Type B pancreatic cell (in vitro differentiated cells): ENCODE data around the gene SPDYC. TPM values are rescaled to one million over a fixed set of nuclear protein-coding genes. Genes with fewer than 3 reads are reported as not detected.

ENCODE experiments used
- DNase-seq: peaks from one replicate; pipeline ENCODE4 v3.0.0; 2021; ENCODE audit warnings: mixed read lengths; ENCODE audit not compliant: unreplicated experiment; ENCODE audit errors: extremely low spot score
- H3K27ac Mint-ChIP-seq: 2 replicates; pipeline ENCODE4 v1.8.0; 2021; ENCODE audit warnings: mild to moderate bottlenecking, mixed read lengths
- H3K27me3 Mint-ChIP-seq: 2 replicates; pipeline ENCODE4 v1.8.0; 2021; ENCODE audit warnings: mixed read lengths
- H3K36me3 Mint-ChIP-seq: 2 replicates; pipeline ENCODE4 v1.8.0; 2021; ENCODE audit warnings: mixed read lengths
- H3K4me1 Mint-ChIP-seq: one replicate; pipeline ENCODE4 v1.8.0; 2021; ENCODE audit warnings: mixed read lengths; ENCODE audit not compliant: unreplicated experiment
- H3K4me3 Mint-ChIP-seq: 2 replicates; pipeline ENCODE4 v1.8.0; 2021; ENCODE audit warnings: mild to moderate bottlenecking, mixed read lengths
- H3K9me3 Mint-ChIP-seq: 2 replicates; pipeline ENCODE4 v1.8.0; 2021; ENCODE audit warnings: mixed read lengths
- microRNA-seq: library from miRNA; unstranded; fragments of <30 nt; microRNA quantifications from one replicate; pipeline ENCODE4, GENCODE V29; 2020
- total RNA-seq: library from RNA; stranded (reverse); gene quantifications from 2 replicates; pipeline ENCODE4 v1.2.1, GENCODE V29; 2021; ENCODE audit warnings: low replicate concordance
- TF ChIP-seq, protein P1 (sequence below): fragments of 200-600 bp; sonication (generic); conservative IDR thresholded peaks from 2 replicates; pipeline ENCODE4 v1.5.0; 2021; ENCODE audit warnings: antibody characterized with exemption, mild to moderate bottlenecking

SPDYC gene
- total RNA-seq, 1 donor from 2014 or later = not detected

GRCh38 chr11:65219930-65220213, 49.8 kb downstream of the SPDYC start:
- H3K27ac Mint-ChIP-seq = peak overlapping the region; percentile 52
- TF ChIP-seq, protein P1, sequence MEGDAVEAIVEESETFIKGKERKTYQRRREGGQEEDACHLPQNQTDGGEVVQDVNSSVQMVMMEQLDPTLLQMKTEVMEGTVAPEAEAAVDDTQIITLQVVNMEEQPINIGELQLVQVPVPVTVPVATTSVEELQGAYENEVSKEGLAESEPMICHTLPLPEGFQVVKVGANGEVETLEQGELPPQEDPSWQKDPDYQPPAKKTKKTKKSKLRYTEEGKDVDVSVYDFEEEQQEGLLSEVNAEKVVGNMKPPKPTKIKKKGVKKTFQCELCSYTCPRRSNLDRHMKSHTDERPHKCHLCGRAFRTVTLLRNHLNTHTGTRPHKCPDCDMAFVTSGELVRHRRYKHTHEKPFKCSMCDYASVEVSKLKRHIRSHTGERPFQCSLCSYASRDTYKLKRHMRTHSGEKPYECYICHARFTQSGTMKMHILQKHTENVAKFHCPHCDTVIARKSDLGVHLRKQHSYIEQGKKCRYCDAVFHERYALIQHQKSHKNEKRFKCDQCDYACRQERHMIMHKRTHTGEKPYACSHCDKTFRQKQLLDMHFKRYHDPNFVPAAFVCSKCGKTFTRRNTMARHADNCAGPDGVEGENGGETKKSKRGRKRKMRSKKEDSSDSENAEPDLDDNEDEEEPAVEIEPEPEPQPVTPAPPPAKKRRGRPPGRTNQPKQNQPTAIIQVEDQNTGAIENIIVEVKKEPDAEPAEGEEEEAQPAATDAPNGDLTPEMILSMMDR = no peak
- H3K36me3 Mint-ChIP-seq = peaks cover 5% of the 10 kb centered on the region
- DNase-seq = no peak
- H3K27me3 Mint-ChIP-seq = no peaks in the 10 kb centered on the region
- H3K4me3 Mint-ChIP-seq = no peak overlapping the region
- peaks cover 14% of the 10 kb centered on the region for H3K4me1 Mint-ChIP-seq
- no peaks in the 10 kb centered on the region for H3K9me3 Mint-ChIP-seq

DNA sequence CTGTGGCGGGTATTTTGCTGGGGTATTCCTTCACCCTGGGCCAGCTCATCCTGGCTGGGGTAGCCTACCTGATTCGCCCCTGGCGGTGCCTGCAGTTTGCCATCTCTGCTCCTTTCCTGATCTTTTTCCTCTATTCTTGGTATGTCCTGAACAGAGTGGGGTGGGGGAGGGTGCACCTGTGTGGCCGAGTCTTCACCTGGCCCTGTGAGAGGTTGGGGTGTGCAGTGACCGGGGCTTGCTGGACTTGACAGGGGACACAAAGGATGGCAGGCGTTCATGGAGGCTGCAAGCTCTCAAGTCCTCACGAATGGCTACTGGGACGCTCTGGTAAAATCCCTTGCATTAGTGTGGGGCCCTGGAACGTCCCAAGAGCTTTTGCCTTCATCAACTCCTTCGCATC, 51.0 kb downstream of the SPDYC start:
- no peak overlapping the region for H3K4me3 Mint-ChIP-seq
- peaks cover 3% of the 10 kb centered on the region for H3K27me3 Mint-ChIP-seq
- no peak for DNase-seq
- H3K27ac Mint-ChIP-seq = no peak overlapping the region
- peaks cover 14% of the 10 kb centered on the region for H3K4me1 Mint-ChIP-seq
- H3K36me3 Mint-ChIP-seq = no peaks in the 10 kb centered on the region
- TF ChIP-seq, protein P1 = no peak
- H3K9me3 Mint-ChIP-seq = no peaks in the 10 kb centered on the region

Small RNA genes within 50 kb of the gene (microRNA-seq; reads per million reads assigned to microRNA genes)
- gene MIR6751 = 0.83 reads per million

Other genes with a start within 250 kb of the SPDYC start
- gene PPP2R5B, start 245.5 kb upstream of the SPDYC start, total RNA-seq = 14.8 and 19.4 TPM in 2 replicates
- gene GPHA2, start 234.3 kb upstream of the SPDYC start, total RNA-seq = 0.85 TPM in 1 of 2 replicates, not detected in the other
- gene MAJIN, start 198.1 kb upstream of the SPDYC start, total RNA-seq = not detected in 2 replicates
- 1.0 TPM in 2 replicates for gene BATF2, start 173.3 kb upstream of the SPDYC start, total RNA-seq
- 63.0 and 65.8 TPM in 2 replicates for gene ARL2, start 156.1 kb upstream of the SPDYC start, total RNA-seq
- gene SNX15, start 142.8 kb upstream of the SPDYC start, total RNA-seq = 21.3 and 25.3 TPM in 2 replicates
- gene SAC3D1, start 129.0 kb upstream of the SPDYC start, total RNA-seq = 16.7 and 21.9 TPM in 2 replicates
- gene NAALADL1, start 111.7 kb upstream of the SPDYC start, total RNA-seq = 1.2 and 4.3 TPM in 2 replicates
- gene CDCA5, start 86.2 kb upstream of the SPDYC start, total RNA-seq = 18.7 and 39.3 TPM in 2 replicates
- 35.9 and 49.1 TPM in 2 replicates for gene ZFPL1, start 86.0 kb upstream of the SPDYC start, total RNA-seq
- 96.3 and 104 TPM in 2 replicates for gene VPS51, start 74.0 kb upstream of the SPDYC start, total RNA-seq
- 52.2 and 61.3 TPM in 2 replicates for gene TM7SF2, start 58.4 kb upstream of the SPDYC start, total RNA-seq
- 11.4 and 12.2 TPM in 2 replicates for gene ZNHIT2, start 52.5 kb upstream of the SPDYC start, total RNA-seq
- gene FAU, start 48.1 kb upstream of the SPDYC start, total RNA-seq = 758 and 795 TPM in 2 replicates
- gene MRPL49, start 47.9 kb upstream of the SPDYC start, total RNA-seq = 49.1 and 54.8 TPM in 2 replicates
- gene SYVN1, start 35.7 kb upstream of the SPDYC start, total RNA-seq = 48.6 and 50.6 TPM in 2 replicates
- 225 and 505 TPM in 2 replicates for gene CAPN1, start 11.7 kb downstream of the SPDYC start, total RNA-seq
- gene POLA2, start 91.7 kb downstream of the SPDYC start, total RNA-seq = 18.4 and 32.4 TPM in 2 replicates
- gene CDC42EP2, start 144.6 kb downstream of the SPDYC start, total RNA-seq = 9.4 and 12.9 TPM in 2 replicates
- gene DPF2, start 163.6 kb downstream of the SPDYC start, total RNA-seq = 64.7 and 85.5 TPM in 2 replicates
- gene TIGD3, start 184.5 kb downstream of the SPDYC start, total RNA-seq = 1.2 and 1.3 TPM in 2 replicates
- gene SLC25A45, start 212.4 kb downstream of the SPDYC start, total RNA-seq = 1.9 and 5.6 TPM in 2 replicates
- 35.0 and 41.8 TPM in 2 replicates for gene FRMD8, start 216.4 kb downstream of the SPDYC start, total RNA-seq